Measurements from ENCODE around the gene HOXA5.

DNA sequence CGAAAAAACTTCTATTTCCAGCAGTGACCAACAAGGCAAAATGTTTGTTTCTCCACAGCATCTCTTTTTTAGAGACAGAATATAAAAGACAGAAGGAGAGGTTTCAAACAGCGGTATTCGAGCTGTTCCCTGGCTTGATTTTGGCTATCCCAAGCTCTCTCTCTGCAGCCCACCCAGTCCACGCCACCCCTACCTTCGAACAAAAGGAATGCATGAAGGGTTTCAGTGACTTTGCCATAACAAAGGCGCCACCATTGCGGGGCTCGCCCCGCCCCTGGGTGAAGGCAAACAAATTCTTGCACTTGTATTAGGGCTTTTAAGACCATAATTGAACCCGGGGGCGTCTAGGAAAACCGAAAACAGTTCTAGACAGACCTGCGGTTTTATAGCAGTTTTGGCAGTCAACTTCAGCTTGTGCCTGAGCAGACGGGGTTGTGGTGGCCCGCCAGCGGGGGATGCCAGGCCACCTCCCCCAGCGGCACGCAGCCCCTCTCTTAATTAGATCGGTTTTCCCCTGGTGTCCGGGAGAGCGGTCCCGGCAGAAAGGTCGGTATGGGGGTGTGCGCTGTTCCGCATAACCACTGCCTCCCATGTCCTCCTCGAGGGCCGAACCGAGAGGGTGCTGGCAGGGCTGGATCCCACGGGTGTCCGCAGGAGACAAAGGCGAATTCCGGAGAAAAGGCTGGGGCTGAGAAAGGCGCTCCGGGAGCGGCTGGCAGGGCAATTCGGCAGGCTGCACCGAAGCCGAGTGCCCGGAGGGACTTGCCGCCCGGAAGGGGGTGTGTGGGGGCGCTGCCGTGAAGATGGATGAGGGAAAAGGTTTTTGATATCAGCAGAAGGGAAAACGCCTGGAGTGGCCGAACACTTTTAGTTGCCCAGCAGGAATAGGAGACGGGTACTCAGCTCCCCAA, 44.2 kb upstream of the HOXA5 start:
- no peak for TF ChIP-seq CSDC2 (CRISPR knock-in tag; IDR thresholded peaks at IDR 0.05)
- TF ChIP-seq ZNF8 (CRISPR knock-in tag; IDR thresholded peaks at IDR 0.05): no peak
